Spleen (tissue), 7 donors: Measurements from ENCODE around the gene AP3B1.

Experiments used
- CTCF ChIP-seq, 11 experiments: fragments of 200-600 bp in 7 of 11; fragments of 450-650 bp in 4 of 11; sonication (generic) in 4 of 11; IDR thresholded peaks in 8 of 11; conservative IDR thresholded peaks in 3 of 11; 1 replicate in 7 of 11; 2 replicates in 4 of 11; pipeline versions ENCODE4 v1.4.0 to v1.8.0; 2016 to 2021; ENCODE audit warnings: antibody characterized with exemption in 11 of 11, inconsistent platforms in 4 of 11, mild to moderate bottlenecking in 1 of 11
- POLR2A ChIP-seq, 3 donors: fragments of 450-650 bp; IDR thresholded peaks; one replicate each; pipeline ENCODE4 v1.5.1; 2017; ENCODE audit warnings: antibody characterized with exemption in 3 of 3, mild to moderate bottlenecking in 1 of 3
- POLR2AphosphoS5 ChIP-seq, 3 donors: sonication (generic); formaldehyde crosslinking; IDR thresholded peaks; one replicate each; pipeline ENCODE4 v1.5.1; 2017; ENCODE audit warnings: antibody characterized with exemption in 3 of 3
- donor health status: DM: no; HTN: no; CAD: no; lungs with moderate emphysema.
- donor health status: DM: no; HTN: no; CAD: no.
- donor health status: DM: no; HTN: no; CAD: no.

DNA sequence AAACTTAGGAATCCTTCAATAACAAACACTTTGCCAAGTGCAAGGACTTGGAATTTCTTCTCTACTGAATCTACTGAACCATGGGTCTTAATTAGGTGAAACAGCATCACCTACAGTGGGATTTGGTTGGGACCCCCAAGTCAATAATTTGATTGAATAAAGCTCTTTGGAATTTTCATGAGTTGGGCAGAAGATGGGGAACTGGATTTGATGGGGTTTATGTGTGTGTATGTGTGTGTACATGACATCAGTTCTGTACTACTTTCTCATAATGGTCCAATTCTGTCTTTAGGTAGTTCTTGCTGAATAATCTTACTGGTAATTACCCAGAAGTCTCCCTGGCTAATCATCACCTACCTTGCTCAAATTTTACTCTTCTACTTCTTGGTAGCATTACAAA lies 319.9 kb downstream of the AP3B1 start:
- no peak for TF ChIP-seq POLR2A (IDR thresholded peaks at IDR 0.05)
- no peak for TF ChIP-seq POLR2AphosphoS5 (IDR thresholded peaks at IDR 0.05)
- TF ChIP-seq CTCF (IDR thresholded peaks at IDR 0.05 in 8 of 11, conservative IDR thresholded peaks at IDR 0.05 in 3 of 11): no peak
